ENCODE data around the gene GRK5. TPM values are rescaled to one million over a fixed set of nuclear protein-coding genes. Genes with fewer than 3 reads are reported as not detected.

The GRK5 gene
- total and polyA plus RNA-seq, 12 donors, result 9.3 to 96.4 (median 21.5) TPM

DNA sequence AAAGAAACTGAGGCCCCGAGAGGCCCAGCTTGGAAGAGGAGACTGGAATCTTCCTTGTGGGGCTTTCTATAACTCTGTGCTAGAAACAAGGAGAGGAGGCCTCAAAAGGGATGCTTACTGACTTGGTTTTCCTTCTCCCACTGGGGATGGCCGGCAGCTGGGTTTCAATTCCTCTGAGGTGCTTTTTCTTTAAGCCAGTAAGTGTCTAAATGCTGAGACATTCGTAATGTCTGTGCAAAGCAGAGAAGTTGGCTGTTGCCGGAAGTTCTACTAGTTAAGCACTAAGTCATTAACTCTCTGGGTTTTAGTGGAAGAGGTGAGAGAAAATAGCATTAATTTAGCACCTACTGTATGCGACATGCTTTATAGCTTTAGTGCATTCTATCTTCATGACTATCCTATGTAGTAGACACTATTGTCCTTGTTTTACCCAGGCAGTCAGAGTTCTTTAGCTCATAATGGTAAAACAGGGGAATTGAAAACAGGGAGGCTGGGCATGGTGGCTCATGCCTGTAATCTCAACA, 199.9 kb downstream of the GRK5 start:
- H3K27ac ChIP-seq, result peak overlapping the region; percentile 16 to 64 (median 41)
- H3K27me3 ChIP-seq, result no peaks in the 10 kb centered on the region
- no peak for TF ChIP-seq CTCF (IDR thresholded peaks at IDR 0.05)
- TF ChIP-seq POLR2A (IDR thresholded peaks at IDR 0.05), result no peak
- intact Hi-C loops (cut with DNase I), result no loop called here
- no peaks in the 10 kb centered on the region for H3K9me3 ChIP-seq (replicated peaks in 1 of 3)
- no peaks in the 10 kb centered on the region for H3K36me3 ChIP-seq (replicated peaks in 1 of 2)
- no peak for DNase-seq
- peaks cover 3 to 19% of the 10 kb centered on the region in 2 donors for H3K4me1 ChIP-seq (replicated peaks in 1 of 2)
- no peak overlapping the region for H3K4me3 ChIP-seq
- 57 to 82% (median 77%) methylated on average over 5 of the region's 5 CpGs for WGBS, 4 donors

GRCh38 chr10:119408072-119408471, 200.7 kb downstream of the GRK5 start:
- intact Hi-C loops (cut with DNase I), result no loop called here
- Histone ChIP-seq H3K9me3 (replicated peaks in 1 of 3) (no peaks in the 10 kb centered on the region), H3K36me3 (replicated peaks in 1 of 2) (no peaks in the 10 kb centered on the region), H3K27me3 (no peaks in the 10 kb centered on the region), H3K4me3 (no peak overlapping the region), H3K4me1 (replicated peaks in 1 of 2) (peaks cover 10 to 27% of the 10 kb centered on the region in 2 donors), H3K27ac (peak overlapping the region in 1 of 5 donors; percentile 74)
- DNase-seq, result no peak
- 80 to 91% (median 84%) methylated on average over 4 of the region's 4 CpGs for WGBS, 4 donors
- TF ChIP-seq POLR2A (IDR thresholded peaks at IDR 0.05), result no peak
- TF ChIP-seq CTCF (IDR thresholded peaks at IDR 0.05), result no peak

DNA sequence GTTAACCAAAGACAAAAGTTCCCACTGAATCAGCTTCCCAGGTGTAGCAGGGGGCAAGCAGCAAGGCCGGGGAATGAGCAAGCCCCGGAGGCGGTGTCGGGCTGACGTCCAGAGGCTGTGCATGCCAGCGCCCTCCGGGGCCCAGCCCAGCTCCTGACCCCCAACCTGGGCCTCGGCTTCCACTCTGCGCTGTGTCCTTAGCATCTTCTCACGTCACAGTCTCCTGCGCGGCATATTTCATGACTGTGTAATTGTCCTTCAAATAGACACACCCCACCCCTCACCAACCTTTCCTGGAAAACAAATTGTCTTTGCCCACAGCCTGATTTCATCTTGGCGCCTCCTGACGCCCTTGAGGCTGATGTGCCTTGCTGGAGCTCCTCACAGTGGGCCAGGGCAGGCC, 201.6 kb downstream of the GRK5 start:
- no peak overlapping the region for H3K4me3 ChIP-seq
- whole genome bisulfite sequencing, 4 donors, result 75 to 92% (median 90%) methylated on average over 7 to 14 of the region's 14 CpGs
- H3K27ac ChIP-seq, result peak overlapping the region in 2 of 5 donors; percentile 59 to 74
- H3K27me3 ChIP-seq, result no peaks in the 10 kb centered on the region
- H3K4me1 ChIP-seq (replicated peaks in 1 of 2), result peaks cover 10 to 35% of the 10 kb centered on the region in 2 donors
- TF ChIP-seq POLR2A (IDR thresholded peaks at IDR 0.05) (no peak), CTCF (IDR thresholded peaks at IDR 0.05) (no peak)
- no peaks in the 10 kb centered on the region for H3K36me3 ChIP-seq (replicated peaks in 1 of 2)
- no peak for DNase-seq
- intact Hi-C loops (cut with DNase I), result no loop called here
- H3K9me3 ChIP-seq (replicated peaks in 1 of 3), result no peaks in the 10 kb centered on the region

DNA sequence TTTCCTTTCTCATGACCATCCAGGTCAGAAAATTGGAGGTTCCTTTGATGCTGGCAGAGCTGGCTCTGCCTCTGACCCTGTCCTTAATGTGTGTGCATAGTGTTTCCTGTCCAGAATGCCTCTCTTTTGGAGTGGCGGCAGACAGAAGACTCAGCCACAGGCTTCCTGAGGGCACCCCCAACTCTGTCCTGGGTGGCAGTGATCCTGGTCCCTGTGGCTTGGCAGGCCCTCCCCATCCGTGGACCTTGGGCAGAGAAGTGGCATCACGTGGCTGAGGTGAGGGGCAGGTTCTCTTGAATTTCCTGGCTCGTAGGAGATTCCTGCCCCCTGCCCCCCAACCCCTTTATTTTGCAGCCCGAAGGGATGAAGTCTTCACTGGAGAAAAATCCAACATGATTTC, 202.0 kb downstream of the GRK5 start:
- TF ChIP-seq POLR2A (IDR thresholded peaks at IDR 0.05), result no peak
- no peak for TF ChIP-seq CTCF (IDR thresholded peaks at IDR 0.05)
- H3K27me3 ChIP-seq, result no peaks in the 10 kb centered on the region
- no peak for DNase-seq
- WGBS, 4 donors, result 75 to 95% (median 82%) methylated on average over 2 to 5 of the region's 5 CpGs
- peak overlapping the region in 2 of 5 donors; percentile 59 to 74 for H3K27ac ChIP-seq
- H3K9me3 ChIP-seq (replicated peaks in 1 of 3), result no peaks in the 10 kb centered on the region
- intact Hi-C loops (cut with DNase I), result no loop called here
- no peak overlapping the region for H3K4me3 ChIP-seq
- no peaks in the 10 kb centered on the region for H3K36me3 ChIP-seq (replicated peaks in 1 of 2)
- peaks cover 10 to 35% of the 10 kb centered on the region in 2 donors for H3K4me1 ChIP-seq (replicated peaks in 1 of 2)
